Measurements from ENCODE around the gene ROGDI.
"Not testable (repeated sequence)": the region's sequence is repeated elsewhere in the genome, so short reads cannot be mapped to it uniquely, and the experiment has no call there.

Gene ROGDI

DNA sequence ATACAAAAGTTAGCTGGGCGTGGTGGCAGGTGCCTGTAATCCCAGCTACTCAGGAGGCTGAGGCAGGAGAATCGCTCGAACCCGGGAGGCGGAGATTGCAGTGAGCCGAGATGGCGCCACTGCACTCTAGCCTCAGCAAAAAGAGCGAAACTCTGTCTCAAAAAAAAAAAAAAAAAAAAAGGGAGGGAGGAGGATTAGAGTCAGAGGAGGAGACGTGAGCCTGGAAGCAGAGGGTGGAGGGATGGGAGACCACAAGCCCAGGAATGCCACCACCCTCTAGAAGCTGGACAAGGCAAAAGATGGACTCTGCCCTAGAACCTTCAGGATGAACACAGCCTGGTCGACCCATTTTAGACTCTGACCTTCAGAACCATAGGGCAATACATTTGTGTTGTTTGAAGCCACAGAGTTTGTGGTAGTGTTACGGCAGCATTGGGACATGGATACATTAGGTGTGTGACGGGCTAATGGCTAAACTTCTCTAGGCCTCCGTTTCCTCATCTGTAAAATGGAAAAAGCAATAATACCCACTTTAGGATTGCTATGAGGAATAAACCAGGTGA, 9.4 kb downstream of the ROGDI start:
- no peak for DNase-seq (ENCODE audit: low read depth, low spot score)

- no peak for DNase-seq (ENCODE audit: low read depth, low spot score)
These were observed 11.6 kb downstream of the ROGDI start for GRCh38 chr16:4790871-4791270.

DNA sequence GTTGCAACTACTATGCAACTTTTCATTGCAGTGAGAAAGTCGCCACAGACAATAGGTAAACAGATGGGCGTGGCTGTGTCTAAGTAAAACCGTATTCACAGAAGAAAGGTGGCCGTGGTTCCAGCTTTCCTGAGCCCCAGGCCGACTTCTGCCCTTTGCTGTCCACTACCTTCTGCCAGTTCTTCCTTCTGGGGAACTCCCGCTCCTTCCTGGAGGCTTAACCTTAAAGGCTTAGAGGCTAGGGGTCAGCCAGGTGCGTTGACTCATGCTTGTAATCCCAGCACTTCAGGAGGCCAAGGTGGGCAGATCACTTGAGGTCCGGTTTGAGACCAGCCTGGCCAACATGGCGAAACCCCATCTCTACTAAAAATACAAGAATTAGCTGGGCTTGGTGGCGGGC, 12.2 kb downstream of the ROGDI start:
- DNase-seq (ENCODE audit: low read depth, low spot score) = no peak

DNA sequence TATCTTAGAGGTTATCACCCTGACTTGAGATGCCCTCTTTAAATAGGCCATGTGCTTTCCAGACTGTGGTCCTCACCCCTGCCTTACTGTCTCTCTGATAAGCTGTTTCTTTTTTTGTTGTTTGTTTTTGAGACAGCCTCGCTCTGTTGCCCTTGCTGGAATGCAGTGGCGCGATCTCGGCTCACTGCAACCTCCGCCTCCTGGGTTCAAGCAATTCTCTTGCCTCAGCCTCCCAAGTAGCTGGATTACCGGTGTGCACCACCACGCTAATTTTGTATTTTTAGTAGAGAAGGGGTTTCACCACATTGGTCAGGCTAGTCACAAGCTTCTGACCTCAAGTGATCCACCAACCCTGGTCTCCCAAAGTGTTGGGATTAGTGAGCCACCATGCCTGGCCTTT, 13.5 kb downstream of the ROGDI start:
- no peak for DNase-seq (ENCODE audit: low read depth, low spot score)

- DNase-seq (ENCODE audit: low read depth, low spot score) = no peak
These were observed 13.9 kb downstream of the ROGDI start for GRCh38 chr16:4788489-4788889.

DNA sequence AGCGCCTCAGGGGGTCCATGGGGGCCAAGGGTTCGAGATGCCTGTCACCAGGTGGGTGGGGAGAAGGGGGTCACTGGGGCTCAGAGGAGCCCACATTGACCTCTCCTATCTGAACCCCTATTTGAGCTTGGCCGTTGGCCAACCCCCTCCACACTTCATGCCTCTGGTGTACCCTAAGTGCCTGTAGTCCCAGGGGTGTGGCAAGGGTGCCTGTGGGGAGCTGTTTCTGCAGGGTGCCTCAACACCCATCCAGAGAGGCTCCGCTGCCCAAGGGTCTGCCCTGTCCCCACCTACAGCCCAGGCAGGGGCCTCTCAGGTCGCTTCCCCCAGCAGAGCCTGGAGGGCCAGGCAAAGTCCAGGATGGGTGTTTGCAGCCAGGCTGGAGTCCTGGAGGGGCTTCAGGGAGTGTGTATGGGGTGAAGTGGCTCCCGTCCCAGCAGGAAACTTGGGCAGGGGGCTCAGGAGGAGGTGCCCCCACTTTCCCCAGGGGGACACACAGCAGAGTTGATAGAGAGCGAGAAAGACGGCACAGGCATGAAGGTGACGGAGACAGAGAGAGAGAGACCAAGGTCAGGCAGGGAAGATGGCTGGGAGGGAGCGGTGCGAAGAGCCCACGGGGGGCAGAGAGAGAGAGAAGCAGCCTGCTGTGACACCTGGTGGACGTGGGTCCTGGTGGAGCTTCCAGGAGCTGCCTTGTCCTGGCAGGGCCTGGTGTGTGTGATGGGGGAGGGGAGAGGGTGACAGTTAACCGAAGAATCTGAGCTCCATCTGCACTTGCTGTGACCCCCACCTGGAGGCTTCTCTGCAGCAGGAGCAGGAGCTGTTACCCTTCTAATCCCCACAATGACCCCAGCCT, 14.6 kb downstream of the ROGDI start, which contains the start of gene SEPTIN12:
Gene SEPTIN12, minus strand, starts transcription at position 719 of the 856 bp plus-strand sequence. Its CDS starts 700 bp downstream, at position 19.
- DNase-seq (ENCODE audit: low read depth, low spot score) = no peak

- DNase-seq (ENCODE audit: low read depth, low spot score) = no peak
These were observed 15.4 kb downstream of the ROGDI start for GRCh38 chr16:4787068-4787467.

- no peak for DNase-seq (ENCODE audit: low read depth, low spot score)
These were observed 16.5 kb downstream of the ROGDI start for GRCh38 chr16:4785758-4786433.

GRCh38 chr16:4784444-4784987, 17.9 kb downstream of the ROGDI start:
- not testable (repeated sequence) for DNase-seq (ENCODE audit: low read depth, low spot score)

- no peak for DNase-seq (ENCODE audit: low read depth, low spot score)
These were observed 18.5 kb downstream of the ROGDI start for GRCh38 chr16:4783951-4784336.

- no peak for DNase-seq (ENCODE audit: low read depth, low spot score)
These were observed 19.0 kb downstream of the ROGDI start for GRCh38 chr16:4783251-4783950.

DNA sequence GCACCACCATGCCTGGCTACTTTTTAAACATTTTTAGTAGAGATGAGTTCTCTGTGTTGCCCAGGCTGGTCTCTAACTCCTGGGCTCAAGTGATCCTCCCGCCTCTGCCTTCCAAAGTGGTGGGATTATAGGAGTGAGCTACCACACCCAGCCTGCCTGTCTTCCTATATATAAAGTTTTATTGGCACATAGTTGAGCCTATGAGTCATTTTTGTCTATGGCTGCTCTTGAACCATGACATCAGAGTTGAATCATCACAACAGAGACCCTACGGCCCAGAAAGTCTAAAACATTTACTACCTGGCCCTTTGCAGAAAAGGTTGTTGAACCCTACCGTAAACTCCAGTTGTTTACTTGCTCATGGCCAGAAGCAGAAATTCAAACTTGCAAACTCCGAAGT, 22.2 kb downstream of the ROGDI start:
- DNase-seq (ENCODE audit: low read depth, low spot score) = no peak

- no peak for DNase-seq (ENCODE audit: low read depth, low spot score)
These were observed 24.4 kb downstream of the ROGDI start for GRCh38 chr16:4778050-4778392.

- DNase-seq (ENCODE audit: low read depth, low spot score) = no peak
These were observed 24.9 kb downstream of the ROGDI start for GRCh38 chr16:4777339-4778049.

DNA sequence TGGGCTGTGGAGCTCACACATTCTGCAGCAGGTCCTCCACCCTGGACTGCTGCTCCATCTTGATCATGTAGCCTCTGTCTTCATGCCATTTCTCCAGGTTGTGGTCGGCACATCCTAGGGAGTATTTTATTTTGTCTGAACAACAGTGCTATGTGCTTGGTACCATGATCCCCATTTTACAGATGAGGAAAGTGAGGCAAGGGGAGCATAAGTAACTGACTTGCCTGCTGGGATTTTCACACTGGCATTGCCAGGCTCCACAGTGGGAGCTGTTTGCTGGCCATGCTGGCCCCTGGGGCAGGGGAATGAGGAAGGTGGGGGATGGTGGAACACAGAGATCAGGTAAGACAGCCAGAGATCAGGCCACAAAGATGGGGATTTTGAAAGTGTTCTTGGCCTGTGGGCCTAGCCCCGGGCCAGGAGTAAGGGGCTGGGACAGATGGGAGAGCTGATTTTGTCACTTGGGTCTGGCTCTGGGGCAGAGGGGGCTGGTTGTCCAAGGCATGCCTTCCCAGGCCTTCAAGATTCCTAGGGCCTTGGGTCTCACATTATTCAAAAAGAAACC, 26.2 kb downstream of the ROGDI start:
- no peak for DNase-seq (ENCODE audit: low read depth, low spot score)

DNA sequence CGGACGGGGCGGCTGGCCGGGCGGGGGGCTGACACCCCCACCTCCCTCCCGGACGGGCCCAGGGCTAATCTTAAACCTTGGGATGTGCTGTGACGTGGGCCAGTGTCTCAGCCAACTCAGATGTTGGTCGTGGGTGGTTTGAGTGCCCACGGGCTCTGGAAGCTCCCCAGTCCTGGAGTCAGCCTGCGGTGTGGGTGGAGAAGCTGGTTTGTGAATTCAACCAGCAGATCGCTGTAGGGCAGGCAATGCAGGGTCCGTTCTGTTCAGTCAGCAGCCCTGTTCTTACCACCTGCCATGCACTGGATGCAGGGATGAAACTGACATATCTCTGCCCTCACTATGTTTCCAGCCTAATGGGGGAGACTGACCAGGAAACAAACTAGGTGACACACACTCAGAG, 27.4 kb downstream of the ROGDI start:
- no peak for DNase-seq (ENCODE audit: low read depth, low spot score)

GRCh38 chr16:4772351-4772750, 30.1 kb downstream of the ROGDI start:
- no peak for DNase-seq (ENCODE audit: low read depth, low spot score)

DNA sequence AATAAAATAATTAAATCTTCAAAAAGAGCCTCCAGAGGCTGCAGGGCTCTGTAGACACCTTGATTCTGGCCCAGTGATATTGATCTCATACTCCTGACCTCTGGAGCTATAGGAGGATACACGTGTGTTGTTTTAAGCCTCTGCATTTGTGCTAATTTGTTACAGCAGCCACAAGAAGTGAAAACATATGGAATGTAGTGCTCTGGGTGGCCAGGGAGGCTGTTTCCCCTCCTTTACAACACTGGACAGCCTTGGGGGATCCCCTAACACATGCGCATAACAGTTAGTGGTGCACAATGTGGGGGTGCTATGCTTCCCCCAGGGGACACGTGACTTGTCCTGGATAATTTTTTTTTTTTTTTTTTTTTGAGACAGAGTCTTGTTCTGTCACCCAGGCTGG, 30.8 kb downstream of the ROGDI start:
- no peak for DNase-seq (ENCODE audit: low read depth, low spot score)

- DNase-seq (ENCODE audit: low read depth, low spot score) = no peak
These were observed 33.2 kb downstream of the ROGDI start for GRCh38 chr16:4769306-4769638.

GRCh38 chr16:4768549-4769305, 33.7 kb downstream of the ROGDI start:
- DNase-seq (ENCODE audit: low read depth, low spot score) = peak; percentile 62

Data from activated CD4-positive, CD25-positive, alpha-beta regulatory T cell treated with anti-CD3 and anti-CD28 coated beads, Interleukin-2, amount 50 U/mL, for 16 hours (primary cell).